ENCODE results near the gene TRPC1.

TRPC1 gene

DNA sequence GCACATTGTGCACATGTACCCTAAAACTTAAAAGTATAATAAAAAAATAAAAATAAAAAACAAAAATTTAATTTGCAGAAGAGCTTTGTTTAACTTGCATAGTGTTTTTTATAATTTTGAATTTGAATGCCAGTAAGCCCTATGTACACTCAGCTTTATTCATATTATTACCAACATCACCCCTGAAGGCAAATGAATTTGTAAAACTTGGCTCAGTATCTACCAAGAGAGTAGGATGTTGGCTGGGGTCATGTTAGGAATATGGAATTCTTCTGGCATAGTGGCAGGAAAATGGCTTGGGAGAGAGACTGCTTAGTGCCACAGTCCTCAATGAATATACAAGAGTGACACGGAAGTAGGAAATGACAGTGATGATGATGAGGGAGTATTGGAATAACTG is 30.7 kb downstream of the TRPC1 start:
- no peak for DNase-seq

DNA sequence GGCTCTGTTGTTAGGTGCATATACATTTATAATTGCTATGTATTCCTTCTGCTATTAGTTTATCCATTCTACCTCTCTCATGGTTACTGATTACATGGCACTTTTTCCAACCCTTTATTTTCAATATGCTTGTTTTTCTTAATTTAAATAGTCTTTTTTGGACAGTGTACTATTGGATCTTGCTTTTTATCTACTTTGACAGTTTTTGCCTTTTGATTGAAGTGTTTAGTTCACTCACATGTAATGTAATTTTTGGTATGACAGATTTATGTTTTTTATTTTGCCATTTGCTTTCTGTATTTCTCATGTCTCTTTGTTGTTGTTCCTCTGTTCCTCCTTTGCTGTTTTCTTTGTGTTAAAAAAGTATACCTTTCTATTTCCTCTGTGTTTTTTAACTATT is 44.5 kb downstream of the TRPC1 start:
- no peak for DNase-seq

DNA sequence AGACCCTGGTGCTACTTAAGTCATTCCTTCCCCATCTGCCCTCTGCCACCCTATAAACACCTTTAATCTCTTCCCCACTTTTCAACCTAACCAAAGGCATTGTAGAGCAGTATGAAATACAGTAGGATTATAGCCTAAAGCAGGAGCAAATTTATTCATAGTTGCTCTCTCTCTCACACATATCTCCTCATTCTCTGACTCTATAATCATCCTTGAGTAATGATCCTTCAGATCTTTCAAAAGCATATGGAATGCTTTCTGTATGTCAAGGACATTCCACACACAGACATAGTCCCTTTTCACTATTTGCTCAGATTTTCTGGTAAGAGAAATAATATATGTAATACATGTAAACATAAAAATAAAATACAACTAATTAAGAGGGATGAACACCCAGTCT is 54.1 kb downstream of the TRPC1 start:
- DNase-seq = no peak

DNA sequence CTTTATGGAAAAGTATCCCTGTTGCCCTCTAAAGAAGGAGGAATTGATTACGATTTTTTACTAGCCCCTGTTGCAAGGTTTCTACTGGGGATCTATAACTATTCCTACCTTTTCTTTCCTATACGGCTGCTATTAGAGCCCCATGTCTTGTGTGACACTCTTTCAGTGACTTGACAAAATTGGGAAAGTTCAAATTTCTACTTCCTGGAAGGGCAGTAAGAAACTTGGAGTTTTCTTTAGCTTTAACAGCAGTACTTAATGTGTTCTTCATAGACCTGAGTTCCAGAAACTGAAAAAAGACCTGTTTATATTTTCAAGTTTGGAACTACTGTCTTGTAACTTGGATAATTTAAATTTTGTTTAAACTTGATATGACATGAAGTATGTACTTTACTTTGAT is 54.7 kb downstream of the TRPC1 start:
- DNase-seq = no peak

DNA sequence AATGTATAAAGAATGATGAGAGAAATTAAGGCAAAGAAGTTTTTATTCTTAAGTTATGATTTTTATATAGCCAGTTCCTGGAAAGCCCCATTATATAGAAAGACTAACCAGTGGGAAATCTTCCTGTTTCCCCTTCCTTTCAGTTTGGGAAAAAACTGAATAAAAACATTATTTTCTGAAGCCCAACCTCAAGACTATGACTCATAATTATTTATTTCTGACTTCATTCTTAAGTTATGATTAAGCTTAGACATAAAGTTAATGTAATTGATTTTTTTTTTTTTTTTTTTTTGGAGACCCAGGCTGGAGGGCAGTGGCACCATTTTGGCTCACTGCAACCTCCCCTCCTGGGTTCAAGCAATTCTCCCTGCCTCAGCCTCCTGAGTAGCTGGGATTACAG is 55.8 kb downstream of the TRPC1 start:
- no peak for DNase-seq

DNA sequence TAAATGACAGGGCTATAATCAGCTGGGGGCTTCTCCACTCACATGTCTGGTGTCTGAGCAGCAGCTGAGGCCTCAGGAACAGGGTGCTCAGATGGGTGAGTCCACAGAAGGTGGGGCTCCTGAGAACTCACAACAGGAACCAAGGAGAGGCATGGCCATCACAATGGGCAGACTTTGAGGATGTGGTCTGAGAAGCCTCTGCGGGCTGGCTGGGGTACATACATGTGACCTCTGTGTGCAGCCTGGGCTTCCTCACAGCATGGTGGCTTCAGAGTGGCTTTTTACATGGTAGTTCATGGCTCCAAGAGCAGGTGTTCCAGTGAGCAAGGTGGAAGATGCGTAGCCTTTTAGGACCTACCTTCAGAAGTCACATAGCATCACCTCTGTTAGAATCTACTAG is 58.8 kb downstream of the TRPC1 start:
- no peak for DNase-seq

DNA sequence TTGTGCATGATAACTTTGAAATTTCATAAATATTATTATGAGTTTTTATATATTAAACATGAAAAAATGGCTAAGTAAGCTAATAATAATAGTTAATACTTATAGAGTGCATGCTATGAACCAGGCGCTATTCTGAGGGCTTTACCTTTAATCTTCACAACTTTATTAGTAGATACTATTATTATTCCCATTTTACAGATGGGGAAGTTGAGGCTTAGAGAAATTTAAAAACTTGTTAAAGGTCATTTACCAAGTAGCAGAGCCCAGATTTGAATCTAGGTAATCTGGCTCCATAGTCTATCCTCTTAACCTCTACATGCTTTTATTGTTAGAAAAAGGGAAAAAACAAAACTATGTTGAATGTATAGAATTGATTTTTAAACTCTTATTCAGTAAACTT is 60.4 kb downstream of the TRPC1 start:
- no peak for DNase-seq

DNA sequence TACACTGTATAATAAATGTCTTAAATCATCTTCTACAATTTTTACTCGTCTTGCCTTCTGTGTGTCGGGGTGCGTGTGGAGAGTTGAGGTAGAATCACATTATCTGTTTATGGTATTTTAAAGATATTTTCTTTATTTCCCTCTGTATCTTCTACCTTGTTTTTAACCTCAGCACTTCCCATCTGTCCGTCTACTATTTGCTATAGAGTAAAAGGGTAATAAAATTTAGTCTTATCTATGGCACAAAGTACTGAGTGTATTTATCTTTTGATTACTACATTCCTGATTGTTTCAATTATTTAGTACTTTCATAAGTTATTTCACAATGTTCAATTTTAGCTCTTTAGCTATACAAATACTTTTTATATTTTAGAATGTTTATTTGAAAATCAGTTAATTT is 62.2 kb downstream of the TRPC1 start:
- no peak for DNase-seq

DNA sequence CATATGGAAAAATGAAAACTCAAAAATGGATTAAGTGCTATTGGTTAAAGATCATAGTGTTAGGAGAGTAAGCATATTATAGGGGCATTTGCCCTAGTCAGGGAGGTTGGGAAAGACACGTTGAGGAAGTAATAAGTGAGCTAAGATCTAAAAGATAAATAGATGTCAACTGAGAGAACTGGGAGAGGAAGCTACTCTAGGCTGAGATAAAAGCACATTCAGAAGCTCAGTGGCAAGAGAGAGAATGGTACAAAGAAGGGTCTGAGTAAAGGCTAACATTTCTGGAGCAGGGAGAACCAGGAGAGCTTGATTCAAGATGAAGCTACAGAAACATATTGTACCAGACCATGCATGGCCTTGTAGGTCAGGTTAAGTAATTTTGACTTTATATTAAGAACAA is 63.9 kb downstream of the TRPC1 start:
- no peak for DNase-seq

DNA sequence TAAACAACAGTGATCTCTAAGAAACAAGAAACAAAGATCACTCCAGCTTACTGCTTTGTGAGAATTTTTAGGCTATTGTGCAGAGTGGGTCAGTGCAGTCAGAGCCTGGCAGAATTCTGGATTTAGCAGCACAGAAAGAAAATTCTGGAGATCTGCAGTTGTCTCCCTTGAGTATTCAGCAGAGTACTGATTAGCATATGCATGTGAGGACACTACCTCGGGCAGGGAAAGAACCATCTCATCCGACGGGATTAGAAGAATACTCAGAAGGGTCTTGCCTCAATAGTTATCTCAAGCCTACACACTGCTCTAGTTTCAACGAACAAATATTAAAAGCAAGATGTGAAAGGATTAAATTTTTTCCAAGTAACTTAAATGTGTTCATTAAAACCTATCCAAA is 70.7 kb downstream of the TRPC1 start:
- DNase-seq = no peak

DNA sequence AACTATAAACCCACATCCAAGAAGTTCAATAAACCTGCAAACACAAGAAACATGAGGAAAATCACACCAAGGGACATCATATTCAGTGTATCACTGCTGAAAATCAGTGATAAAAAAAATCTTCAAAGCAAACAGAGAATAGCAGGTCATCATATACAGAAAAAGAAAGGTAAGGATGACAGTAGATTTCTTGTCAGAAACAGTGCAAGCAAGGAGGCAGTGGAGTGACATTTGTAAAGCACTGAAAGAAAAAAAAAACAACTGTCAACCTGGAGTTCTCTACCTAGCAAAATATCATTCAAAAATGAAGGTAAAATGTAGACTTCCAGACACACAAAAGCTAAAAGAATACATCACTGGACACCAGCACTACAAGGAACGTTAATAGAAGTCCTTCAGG is 71.5 kb downstream of the TRPC1 start:
- no peak for DNase-seq

DNA sequence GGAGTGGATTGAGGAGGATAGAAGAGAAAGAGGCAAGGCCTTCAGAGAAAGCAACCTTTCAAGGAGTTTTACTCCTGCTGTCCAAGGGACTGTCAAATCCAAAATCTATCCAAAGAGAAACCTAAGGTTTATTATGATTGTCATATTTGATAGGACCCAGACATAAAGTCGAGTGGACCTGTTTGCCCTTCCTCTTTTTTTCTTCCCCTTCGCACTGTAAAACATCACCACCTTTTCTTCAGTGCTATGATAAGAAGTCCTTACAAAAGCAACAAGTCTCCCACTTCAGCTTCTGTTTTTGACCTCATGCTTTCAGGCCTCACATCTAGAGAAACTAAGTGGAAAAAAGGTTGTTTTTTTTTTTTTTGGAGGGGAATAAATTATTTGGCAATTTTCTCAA is 73.0 kb downstream of the TRPC1 start:
- DNase-seq = no peak

DNA sequence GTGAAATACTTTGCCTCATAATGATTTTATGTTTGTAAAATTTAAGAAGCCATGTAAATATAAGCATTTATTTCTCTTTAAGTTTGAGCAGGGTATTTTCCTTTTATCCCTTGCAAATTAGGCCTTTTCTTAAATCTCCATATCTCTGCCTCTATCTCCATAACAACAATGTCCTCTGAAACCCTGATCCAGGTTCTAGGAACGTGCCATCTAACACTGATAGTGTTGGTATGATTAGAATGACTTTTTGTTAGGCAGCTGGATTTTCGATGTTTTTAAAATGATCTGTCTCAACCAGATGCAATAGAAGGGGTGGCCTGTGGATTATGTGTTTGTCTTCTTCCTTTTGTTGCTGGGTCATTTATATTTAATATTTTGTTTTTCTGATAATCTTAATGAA is 77.9 kb downstream of the TRPC1 start:
- DNase-seq = no peak

DNA sequence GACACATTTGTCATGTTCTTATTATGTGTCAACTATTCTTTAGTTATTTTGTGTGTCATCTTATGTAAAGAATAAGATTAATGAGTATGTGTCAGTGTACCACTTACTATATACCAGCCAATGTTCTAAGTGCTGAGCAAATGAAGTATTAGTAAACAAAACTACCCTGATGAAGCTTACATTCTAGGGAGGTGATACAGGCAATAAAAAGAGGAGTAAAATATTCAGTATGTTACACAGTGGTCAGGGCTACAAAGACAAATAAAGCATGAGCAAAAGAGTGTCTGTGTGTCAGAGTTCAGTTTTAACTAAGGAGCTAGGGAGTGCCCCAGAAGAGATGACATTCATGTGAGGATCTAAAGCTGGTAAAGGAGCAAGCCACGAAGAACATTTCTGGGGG is 79.1 kb downstream of the TRPC1 start:
- no peak for DNase-seq

DNA sequence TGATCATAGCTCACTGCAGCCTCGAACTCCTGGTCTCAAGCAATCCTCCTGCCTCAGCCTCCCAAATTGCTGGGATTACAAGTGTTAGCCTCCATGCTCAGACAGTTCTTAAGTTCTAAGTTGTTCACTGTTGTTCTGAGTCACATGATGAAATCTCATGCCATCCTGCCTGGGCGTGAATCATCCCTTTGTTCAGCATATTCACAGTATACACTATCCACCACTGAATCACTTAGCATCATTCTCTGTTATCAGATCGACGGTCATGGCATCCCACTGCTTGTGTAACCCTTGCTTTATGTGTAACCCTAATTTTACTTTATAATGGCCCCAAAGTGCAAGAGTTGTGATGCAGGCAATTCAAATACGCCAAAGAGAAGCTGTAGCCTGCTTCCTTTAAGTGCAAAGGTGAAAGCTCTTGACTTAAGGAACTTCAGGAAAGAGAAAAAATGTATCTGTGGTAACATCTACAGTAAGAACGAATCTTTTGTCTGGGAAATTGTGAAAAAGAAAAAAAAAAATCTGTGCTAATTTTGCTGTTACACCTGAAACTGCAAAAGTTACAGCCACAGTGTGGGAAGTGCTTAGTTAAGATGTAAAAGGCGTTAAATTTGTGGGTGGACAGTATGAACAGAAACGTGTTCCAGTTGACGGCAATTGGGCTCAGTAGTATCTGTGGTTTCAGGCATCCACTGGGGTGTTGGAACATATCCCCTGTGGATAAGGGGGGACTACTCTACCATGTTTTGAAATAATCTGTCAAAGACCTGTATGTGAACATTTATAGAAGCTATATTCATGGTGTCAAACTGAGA is 84.5 kb downstream of the TRPC1 start:
- no peak for DNase-seq

DNA sequence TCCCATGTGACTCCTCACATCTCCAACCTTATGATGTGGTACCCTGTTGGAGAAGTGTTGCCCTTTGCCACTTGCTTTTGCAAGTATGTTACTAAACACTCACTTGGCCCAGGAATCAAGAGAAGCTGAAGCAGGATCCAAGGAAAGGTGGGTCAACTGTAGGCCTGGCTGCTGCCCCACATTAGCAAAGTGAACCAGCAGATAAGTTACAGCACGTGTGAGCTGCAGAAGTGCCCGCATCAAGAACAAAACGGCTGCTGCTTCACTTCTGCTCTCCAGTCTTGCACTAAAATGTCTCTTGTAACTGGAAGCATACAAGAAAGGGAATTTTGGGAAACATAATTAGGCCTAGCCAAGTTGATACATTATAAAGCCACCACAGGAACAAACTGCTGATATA is 85.4 kb downstream of the TRPC1 start:
- no peak for DNase-seq

DNA sequence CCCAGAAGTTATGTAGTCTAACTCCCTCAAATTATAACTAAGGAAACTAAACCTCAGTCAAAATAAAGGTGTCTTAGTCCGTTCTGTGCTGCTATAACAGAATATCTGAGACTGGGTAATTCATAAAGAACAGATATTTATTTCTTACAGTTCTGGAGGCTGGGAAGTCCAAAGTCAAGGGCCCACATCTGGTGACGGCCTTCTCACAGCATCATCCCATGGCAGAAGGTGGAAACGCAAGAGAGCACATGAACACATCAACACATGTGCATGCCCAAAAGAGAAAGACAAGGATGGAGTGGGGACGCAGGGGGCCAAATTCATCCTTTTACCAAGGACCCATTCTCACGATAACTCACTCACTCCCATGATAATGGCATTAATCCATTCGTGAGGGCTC is 92.0 kb downstream of the TRPC1 start:
- no peak for DNase-seq

DNA sequence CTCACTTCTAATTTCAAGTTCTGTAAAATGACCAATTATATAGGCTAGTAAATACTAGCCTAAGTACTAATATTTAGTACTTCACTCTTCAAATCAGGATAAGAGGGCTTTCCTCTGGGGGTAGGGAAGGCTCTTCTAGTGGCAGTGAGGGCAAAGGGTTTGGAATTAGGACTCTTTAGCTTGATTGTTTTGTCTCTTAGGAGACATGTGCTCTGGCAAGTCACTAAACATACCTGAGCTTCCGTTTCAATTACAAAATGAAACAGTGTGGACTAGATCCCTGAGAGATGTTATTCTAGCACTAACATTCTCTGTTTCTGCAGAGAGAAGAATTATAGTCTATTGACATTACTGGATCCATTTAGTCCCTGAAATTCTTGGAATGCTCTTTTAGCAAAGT is 93.5 kb downstream of the TRPC1 start:
- no peak for DNase-seq

DNA sequence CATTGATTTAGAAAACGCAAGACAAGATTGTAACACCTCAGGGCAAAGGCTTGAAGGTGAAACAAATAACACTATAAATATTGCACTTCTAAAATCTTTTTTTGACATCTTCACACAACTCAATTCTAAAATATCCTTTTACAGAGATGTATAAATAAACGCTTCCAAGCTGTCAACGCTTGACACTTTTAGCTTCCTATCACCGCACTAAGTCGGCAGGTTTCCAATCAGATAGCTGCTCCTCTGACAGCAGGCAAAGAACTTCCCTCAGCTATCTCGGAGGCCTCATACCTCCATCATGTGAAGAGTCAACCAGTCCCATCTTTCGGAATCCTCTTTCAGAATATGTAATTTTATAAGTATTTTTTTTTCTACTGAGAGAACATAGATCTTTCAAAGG is 94.1 kb downstream of the TRPC1 start:
- DNase-seq = no peak

DNA sequence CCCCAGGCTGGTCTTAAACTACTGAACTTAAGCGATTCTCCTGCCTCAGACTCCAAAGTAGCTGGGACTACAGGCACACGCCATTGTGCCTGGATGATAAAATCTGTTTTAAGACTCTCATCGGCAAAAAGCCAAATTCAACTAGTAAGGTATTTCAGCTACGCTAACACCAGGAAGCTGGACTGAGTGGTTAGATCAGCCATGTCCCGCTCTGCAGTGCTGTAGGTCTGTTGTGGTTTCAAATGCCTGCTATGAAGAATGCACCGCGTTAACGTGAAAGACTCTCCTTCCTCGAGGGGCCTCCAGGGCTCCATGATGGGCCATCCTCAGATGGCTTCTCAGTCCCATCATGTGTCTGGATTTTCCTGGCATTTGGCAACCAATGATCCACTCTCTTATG is 94.8 kb downstream of the TRPC1 start:
- DNase-seq = no peak

DNA sequence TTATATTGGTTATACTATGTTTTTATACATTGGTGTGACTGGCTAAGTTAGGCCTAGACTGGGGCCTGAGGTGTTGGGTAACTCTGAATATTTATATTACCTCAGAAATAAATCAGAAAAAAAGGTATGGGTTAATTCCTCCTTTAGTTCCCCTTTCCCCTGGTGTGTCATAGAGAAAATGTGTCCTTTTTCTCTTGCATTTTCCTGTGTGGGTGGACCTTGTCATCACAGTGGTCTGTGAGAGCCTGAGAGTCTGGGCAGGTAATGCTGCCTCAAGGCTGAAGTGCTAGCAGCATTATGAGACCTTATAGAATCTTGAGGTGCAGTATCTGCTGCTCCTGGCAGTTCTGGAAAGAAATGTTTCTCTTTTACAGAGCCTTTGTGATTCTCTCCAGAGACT is 95.3 kb downstream of the TRPC1 start:
- DNase-seq = no peak

DNA sequence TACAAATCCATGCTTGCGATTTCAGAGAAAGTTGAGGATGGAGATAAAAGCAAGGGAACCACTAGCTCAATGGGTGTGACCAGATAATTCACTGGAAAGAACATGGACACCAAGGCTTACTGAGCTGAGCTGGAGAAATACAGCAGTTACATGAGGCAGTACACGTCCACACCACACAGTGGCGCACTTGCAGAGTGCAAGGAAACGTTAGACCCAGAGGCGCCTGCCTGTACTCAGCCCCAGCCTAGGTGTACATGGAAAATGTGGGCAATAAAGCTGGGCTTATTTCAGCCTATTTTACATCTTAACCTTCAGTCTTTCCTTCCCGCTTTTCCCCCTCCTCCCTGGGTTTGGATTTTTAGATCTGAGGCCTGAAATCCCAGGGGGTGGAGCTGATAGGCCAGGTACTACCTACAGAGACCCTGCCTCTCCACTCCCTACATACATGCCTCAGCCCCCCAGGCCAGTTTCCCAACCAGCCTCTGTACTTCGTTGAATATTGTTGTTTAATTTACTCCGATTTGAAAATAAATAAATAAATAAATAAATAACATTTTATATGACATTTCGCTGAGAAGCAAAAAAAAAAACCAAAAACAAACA is 105.0 kb downstream of the TRPC1 start:
- peak; percentile 44 for DNase-seq

DNA sequence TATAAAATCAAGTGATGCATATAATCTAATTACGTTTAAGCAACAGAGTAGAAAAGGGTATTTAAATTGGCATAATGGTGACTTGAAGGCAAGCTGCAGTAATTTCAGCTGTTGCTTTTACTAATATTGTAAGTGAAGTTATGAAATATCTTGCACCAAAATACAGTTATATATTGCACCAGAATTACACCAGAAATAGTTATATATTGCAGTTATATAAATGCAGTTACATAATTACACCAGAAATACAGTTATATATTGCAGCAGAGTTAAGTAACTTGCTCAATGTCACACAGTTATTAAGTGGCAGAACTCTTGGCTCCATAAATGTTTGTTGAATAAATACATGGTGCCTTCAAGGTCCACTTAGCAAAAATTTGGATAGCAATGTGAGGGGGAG is 113.7 kb downstream of the TRPC1 start:
- DNase-seq = peak; percentile 2

DNA sequence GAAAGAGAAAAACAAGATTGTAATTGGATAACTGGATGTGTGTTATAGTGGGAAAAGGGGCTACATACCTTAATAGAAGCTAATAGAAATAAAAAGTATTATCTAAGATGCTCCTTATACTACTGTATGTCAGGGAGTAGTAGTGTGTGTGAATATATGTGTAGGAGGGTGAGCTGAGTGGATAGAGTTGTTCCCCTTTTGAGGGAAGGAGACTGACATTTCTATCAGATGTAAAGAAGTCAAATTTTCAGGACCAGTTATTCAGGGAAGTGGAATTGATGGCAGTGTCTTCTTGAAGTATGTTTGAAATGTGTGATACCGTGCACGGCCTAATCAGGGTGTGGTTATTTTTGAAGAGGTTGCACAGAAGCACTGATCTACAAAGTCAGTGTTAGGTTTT is 116.0 kb downstream of the TRPC1 start:
- no peak for DNase-seq

DNA sequence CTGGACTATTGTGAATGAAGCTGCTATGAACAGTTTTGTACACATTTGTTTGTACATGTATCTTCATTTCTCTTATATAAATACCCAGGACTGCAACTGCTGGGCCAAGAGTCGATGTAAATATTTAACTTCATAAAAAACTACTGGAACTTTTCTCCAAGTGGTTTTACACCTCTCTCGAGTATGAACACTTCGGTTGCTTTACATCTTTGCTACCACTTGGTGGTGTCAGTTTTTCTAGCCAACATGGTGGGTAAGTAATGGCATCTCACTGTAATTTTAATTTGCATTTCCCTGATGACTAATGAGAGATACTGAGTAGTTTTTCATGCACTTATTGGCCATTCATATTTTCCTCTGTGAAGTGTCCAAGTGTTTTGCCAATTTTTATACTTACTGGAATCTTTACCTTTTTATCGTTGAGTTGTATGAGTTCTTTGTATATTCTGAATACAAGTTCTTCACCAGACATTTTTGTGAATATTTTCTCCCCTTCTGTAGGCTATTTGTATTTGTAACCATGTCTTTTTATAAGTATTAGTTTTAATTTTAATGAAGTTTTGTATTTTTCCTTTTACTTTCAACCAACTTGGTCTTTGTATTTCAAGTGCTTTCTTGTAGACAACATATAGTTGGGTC is 120.6 kb downstream of the TRPC1 start:
- DNase-seq = peak; percentile 37
